GM18517 (cell line): ENCODE measurements around the gene SAC3D1.
"Not testable (repeated sequence)": the region's sequence is repeated elsewhere in the genome, so short reads cannot be mapped to it uniquely, and the experiment has no call there.

Experiments used
- ATAC-seq: cut with Tn5 transposase; IDR thresholded peaks from one replicate; pipeline ENCODE4 v1.9.1; 2021; ENCODE audit warnings: mild to moderate bottlenecking, moderate library complexity; ENCODE audit not compliant: unreplicated experiment

Gene SAC3D1

DNA sequence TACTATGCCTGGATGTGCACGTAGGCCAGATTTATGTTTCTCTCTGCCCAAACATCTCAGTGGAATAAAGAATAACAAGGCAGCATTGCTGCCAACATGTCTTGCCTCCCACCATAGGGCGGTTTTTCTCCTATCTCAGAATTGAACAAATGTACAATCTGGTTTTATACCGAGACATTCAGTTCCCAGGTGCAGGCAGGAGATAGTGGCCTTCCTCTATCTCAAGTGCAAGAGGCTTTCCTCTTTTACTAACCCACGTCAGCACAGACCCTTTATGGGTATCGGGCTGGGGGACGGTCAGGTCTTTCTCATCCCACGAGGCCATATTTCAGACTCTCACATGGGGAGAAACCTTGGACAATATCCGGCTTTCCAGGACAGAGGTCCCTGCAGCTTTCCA, 17.5 kb upstream of the SAC3D1 start:
- ATAC-seq = not testable (repeated sequence)

DNA sequence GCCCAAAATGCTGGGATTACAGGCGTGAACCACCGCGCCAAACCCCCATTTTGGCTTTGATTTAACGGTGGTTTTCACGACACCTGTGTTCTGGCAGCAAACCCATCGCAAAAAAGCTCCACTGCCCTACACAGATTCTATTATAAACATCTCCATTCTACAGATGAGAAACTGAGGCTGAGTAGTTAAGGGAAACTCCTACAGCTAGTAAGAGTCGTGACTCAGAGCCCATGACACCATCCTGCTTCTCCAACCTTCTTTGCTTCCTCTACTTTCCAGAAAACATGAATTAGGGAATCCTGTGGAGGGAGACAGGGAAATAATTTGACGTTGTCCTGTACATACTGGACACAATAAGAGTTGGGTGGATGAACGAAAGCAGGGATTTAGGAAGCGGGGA, 14.2 kb upstream of the SAC3D1 start:
- ATAC-seq = no peak

GRCh38 chr11:65027213-65028067, 13.6 kb upstream of the SAC3D1 start, which contains the start of gene SNX15:
Gene SNX15, plus strand, starts transcription at chr11:65027439. Its CDS starts 99 bp downstream, at chr11:65027538.
- ATAC-seq = peak; percentile 92

- ATAC-seq = no peak
These were observed 8.8 kb upstream of the SAC3D1 start for GRCh38 chr11:65032216-65032615.

DNA sequence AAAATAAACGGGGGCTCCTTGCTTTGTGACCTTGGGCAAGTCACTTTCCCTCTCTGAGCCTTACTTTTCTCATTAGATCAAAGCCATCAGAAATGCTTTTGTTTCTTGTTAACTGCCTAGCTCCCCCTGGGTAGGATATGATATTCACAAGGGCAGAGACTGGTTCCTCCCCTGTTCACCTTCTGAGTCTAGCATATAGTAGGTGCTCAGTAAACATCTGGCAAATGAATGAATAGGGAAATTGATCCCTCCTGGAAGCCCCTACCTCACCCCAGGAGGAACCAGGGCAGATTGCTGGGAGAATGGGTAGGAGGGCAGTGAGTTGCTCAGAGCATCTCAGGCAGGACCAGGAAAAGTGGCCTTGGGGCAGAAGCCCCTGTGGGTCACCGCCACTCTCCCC, 6.6 kb upstream of the SAC3D1 start:
- no peak for ATAC-seq

DNA sequence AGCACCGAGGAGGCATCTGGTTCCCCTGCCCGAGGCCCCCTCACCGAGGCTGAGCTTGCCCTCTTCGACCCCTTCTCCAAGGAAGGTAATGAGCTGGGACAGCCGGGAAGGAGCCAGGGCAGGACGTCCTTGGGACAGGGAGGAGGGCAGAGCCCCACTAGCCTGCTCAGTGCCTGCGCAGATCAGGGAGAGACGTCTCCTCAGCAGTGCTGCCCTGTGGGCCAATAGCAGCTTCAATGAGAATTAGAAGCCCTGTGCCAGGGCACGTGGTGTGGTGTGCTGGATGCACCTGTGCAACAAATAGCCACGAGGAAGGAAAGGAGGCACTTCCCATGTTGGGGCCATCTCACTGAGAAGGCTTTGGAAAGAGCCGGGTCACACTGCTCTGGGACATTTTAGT, 5.4 kb upstream of the SAC3D1 start:
- ATAC-seq = no peak

DNA sequence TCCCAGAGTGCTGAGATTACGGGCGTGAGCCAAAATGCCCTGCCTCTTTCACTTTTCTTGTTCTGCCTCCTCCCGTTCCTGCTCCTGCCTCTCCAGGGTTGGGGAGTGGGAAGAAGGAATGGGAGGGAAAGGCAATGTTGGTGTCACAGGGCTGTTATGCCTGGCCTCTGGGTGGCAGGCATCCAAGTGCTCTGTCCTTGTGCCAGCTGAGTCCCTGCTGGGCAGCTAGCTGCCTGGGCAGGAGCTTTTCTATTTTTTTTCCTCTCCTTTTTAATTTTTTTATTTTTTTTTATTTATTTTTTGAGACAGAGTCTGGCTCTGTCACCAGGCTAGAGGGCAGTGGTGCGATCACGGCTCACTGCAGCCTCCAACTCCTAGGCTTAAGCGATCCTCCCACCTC, 4.1 kb upstream of the SAC3D1 start:
- ATAC-seq = no peak

DNA sequence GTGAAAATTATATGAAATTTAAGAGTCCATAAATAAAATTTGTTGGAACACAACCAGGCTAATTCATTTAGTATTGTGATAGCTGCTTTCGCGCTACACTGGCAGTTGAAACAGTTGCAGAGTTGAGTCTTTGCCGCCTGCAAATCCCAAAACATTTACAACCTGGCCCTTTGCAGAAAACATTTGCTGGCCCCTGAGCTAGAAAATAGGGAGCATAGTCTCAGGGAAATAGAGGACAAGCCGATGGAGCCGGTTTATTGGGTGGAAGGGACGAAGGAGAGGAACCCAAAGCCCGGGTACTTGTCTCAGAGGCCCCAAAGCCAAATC, 527 bp upstream of the SAC3D1 start:
- ATAC-seq = no peak

- no peak for ATAC-seq
These were observed 1.9 kb downstream of the SAC3D1 start for GRCh38 chr11:65042891-65043290.

DNA sequence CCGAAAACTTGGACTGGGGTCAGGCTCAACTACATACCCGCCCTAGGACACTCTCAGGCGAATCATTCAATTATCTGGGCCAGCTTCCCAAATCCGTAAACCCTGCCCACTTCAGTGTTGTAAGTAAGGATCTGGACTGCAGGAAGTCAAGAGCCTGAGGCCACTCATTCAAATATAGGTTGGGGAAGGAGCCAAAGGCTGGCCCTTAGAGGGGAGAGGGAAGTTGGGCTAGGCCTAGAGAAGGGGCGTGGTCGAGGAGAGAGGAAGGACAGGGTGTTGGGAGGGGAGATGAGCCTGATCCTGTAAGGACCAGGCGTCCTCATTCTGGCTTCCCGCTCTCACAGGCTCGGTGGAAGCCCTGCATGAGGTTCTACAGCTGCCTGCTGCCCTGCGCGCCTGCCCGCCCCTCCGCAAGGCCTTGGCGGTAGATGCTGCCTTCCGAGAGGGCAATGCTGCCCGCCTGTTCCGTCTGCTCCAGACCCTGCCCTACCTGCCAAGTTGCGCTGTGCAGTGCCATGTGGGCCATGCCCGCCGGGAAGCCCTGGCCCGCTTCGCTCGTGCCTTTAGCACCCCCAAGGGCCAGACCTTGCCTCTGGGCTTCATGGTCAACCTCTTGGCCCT, 3.0 kb downstream of the SAC3D1 start:
- no peak for ATAC-seq

GRCh38 chr11:65045061-65045460, 4.1 kb downstream of the SAC3D1 start:
- ATAC-seq = no peak

- ATAC-seq = no peak
These were observed 4.7 kb downstream of the SAC3D1 start for GRCh38 chr11:65045728-65046127.

- no peak for ATAC-seq
These were observed 6.8 kb downstream of the SAC3D1 start for GRCh38 chr11:65047581-65048422.

DNA sequence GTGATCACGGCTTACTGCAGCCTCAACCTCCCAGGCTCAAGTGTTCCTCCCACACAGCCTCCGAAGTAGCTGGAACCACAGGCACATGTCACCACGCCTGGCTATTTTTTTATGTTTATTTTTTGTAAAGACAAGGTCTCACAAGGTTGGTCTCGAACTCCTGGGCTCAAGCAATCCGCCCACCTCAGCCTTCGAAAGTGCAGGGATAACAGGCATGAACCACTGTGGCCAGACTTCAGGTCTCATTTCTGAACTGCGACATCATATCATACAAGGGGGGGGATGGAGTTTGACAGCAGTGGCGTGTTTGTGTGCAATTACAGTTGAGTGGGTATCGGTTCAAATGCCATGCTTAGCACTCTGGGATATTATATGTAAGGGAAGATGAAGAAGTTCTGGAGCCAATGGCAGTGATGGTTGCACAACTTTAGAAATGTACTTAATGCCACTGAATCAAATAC, 10.4 kb downstream of the SAC3D1 start:
- no peak for ATAC-seq

GRCh38 chr11:65053827-65054508, 13.0 kb downstream of the SAC3D1 start:
- no peak for ATAC-seq

- peak; percentile 52 for ATAC-seq
These were observed 14.5 kb downstream of the SAC3D1 start for GRCh38 chr11:65055538-65055937.

DNA sequence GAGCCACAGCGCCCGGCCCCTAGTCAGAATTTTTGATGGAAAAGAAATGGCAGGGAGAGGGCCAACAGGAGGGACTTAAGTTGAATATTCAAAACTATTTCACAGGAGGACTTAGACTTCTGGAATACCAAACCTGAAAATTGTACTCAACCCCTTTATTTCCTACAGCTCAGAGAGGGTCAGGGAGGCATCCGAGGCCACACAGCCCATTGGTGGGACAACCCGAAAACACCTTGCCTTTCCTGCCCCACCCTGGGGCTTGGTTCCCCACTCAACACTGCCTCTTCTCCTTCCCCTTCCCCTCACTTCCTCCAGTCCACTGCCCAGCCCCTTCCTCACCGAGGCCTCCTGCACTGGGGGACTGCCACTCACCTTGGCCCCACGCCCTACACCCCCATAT, 16.0 kb downstream of the SAC3D1 start:
- no peak for ATAC-seq

- no peak for ATAC-seq
These were observed 16.5 kb downstream of the SAC3D1 start for GRCh38 chr11:65057526-65057925.

- ATAC-seq = no peak
These were observed 17.0 kb downstream of the SAC3D1 start for GRCh38 chr11:65058012-65058411.

- no peak for ATAC-seq
These were observed 17.5 kb downstream of the SAC3D1 start, which contains the start of gene NAALADL1 for GRCh38 chr11:65058419-65059054. Gene NAALADL1, minus strand, starts transcription at chr11:65058553. Its CDS starts 32 bp downstream, at chr11:65058521.
